ENCODE measurements around the gene DCTPP1. TPM values are rescaled to one million over a fixed set of nuclear protein-coding genes. Genes with fewer than 3 reads are reported as not detected.

The DCTPP1 gene
- total and polyA plus RNA-seq, 2 of the 13 experiments (the other 11 are each of a cell fraction or from before 2014, with no cell fraction given), result 54.8 to 74.4 TPM

DNA sequence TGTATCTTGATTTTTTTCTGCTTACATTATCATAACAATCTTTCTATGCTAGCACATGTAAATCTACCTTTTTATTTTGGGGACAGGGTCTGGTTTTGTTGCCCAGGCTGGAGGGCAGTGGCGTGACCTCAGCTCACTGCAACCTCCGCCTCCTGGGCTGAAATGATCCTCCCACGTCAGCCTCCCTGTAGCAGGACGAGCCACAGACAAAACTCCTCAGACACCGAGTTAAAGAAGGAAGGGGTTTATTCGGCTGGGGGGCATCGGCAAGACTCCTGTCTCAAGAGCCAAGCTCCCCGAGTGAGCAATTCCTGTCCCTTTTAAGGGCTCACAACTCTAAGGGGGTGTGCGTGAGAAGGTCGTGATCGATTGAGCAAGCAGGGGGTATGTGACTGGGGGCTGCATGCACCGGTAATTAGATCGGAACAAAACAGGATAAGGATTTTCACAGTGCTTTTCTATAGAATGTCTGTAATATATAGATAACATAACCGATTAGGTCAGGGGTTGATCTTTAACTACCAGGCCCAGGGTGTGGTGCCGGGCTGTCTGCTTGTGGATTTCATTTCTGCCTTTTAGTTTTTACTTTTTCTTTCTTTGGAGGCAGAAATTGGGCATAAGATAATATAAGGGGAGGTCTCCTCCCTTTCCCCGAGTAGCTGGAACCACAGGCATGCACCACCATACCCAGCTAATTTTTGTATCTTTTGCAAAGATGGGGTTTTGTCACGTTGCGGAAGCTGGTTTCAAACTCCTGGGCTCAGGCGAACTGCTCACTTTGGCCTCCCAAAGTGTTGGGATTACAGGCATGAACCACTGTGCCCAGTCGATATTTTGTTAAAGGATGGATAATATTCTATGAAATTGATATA lies 23.1 kb upstream of the DCTPP1 start (continued):
- TF ChIP-seq, protein P1, sequence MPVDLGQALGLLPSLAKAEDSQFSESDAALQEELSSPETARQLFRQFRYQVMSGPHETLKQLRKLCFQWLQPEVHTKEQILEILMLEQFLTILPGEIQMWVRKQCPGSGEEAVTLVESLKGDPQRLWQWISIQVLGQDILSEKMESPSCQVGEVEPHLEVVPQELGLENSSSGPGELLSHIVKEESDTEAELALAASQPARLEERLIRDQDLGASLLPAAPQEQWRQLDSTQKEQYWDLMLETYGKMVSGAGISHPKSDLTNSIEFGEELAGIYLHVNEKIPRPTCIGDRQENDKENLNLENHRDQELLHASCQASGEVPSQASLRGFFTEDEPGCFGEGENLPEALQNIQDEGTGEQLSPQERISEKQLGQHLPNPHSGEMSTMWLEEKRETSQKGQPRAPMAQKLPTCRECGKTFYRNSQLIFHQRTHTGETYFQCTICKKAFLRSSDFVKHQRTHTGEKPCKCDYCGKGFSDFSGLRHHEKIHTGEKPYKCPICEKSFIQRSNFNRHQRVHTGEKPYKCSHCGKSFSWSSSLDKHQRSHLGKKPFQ (CRISPR knock-in tag; IDR thresholded peaks at IDR 0.05; ENCODE audit: insufficient replicate concordance), result peak; percentile 34
- TF ChIP-seq, protein P2, sequence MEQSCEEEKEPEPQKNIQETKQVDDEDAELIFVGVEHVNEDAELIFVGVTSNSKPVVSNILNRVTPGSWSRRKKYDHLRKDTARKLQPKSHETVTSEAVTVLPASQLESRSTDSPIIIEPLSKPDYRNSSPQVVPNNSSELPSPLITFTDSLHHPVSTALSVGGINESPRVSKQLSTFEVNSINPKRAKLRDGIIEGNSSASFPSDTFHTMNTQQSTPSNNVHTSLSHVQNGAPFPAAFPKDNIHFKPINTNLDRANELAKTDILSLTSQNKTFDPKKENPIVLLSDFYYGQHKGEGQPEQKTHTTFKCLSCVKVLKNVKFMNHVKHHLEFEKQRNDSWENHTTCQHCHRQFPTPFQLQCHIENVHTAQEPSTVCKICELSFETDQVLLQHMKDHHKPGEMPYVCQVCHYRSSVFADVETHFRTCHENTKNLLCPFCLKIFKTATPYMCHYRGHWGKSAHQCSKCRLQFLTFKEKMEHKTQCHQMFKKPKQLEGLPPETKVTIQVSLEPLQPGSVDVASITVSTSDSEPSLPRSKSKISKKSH (CRISPR knock-in tag; IDR thresholded peaks at IDR 0.05; ENCODE audit: borderline replicate concordance), result 0 out of 2 replicates have a peak, but pooled peaks have one; percentile 18
- TF ChIP-seq ZNF883 (CRISPR knock-in tag; IDR thresholded peaks at IDR 0.05; ENCODE audit: not compliant biosample characterization), result peak; percentile 24
- 0 out of 2 replicates have a peak, but pooled peaks have one; percentile 14 for TF ChIP-seq RXRB (CRISPR knock-in tag; IDR thresholded peaks at IDR 0.05; ENCODE audit: borderline replicate concordance)
- 0 out of 2 replicates have a peak, but pooled peaks have one; percentile 16 for TF ChIP-seq ZMYM4 (CRISPR knock-in tag; IDR thresholded peaks at IDR 0.05)
- TF ChIP-seq, protein P3, sequence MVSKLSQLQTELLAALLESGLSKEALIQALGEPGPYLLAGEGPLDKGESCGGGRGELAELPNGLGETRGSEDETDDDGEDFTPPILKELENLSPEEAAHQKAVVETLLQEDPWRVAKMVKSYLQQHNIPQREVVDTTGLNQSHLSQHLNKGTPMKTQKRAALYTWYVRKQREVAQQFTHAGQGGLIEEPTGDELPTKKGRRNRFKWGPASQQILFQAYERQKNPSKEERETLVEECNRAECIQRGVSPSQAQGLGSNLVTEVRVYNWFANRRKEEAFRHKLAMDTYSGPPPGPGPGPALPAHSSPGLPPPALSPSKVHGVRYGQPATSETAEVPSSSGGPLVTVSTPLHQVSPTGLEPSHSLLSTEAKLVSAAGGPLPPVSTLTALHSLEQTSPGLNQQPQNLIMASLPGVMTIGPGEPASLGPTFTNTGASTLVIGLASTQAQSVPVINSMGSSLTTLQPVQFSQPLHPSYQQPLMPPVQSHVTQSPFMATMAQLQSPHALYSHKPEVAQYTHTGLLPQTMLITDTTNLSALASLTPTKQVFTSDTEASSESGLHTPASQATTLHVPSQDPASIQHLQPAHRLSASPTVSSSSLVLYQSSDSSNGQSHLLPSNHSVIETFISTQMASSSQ (IDR thresholded peaks at IDR 0.05; ENCODE audit: low read depth), result peak; percentile 25; the same call in 1 of the 2 replicates
- TF ChIP-seq, protein P3 (CRISPR knock-in tag; IDR thresholded peaks at IDR 0.05; ENCODE audit: borderline replicate concordance), result peak; percentile 50; the same call in 1 of the 2 replicates
- TF ChIP-seq ZBTB20 (CRISPR knock-in tag; IDR thresholded peaks at IDR 0.05; ENCODE audit: borderline replicate concordance, low read depth), result peak; percentile 91
- peak; percentile 46; the same call in 1 of the 2 replicates for TF ChIP-seq ONECUT2 (CRISPR knock-in tag; IDR thresholded peaks at IDR 0.05)
- peak; percentile 33; the same call in 1 of the 2 replicates for TF ChIP-seq ZMYM2 (CRISPR knock-in tag; IDR thresholded peaks at IDR 0.05)
- 0 out of 2 replicates have a peak, but pooled peaks have one; percentile 4 for TF ChIP-seq ZBTB38 (CRISPR knock-in tag; IDR thresholded peaks at IDR 0.05)
- peak; percentile 69; the same call in 1 of the 2 replicates for TF ChIP-seq ZSCAN29 (CRISPR knock-in tag; conservative IDR thresholded peaks at IDR 0.05)
- 0 out of 2 replicates have a peak, but pooled peaks have one; percentile 24 for TF ChIP-seq ZNF121 (CRISPR knock-in tag; IDR thresholded peaks at IDR 0.05)
- TF ChIP-seq ZNF891 (CRISPR knock-in tag; IDR thresholded peaks at IDR 0.05), result 0 out of 2 replicates have a peak, but pooled peaks have one; percentile 21
- peak; percentile 34; the same call in 1 of the 2 replicates for TF ChIP-seq MEF2D (CRISPR knock-in tag; IDR thresholded peaks at IDR 0.05)
- 0 out of 2 replicates have a peak, but pooled peaks have one; percentile 21 for TF ChIP-seq RCOR2 (CRISPR knock-in tag; IDR thresholded peaks at IDR 0.05)

Measured in HepG2 (cell line).